ENCODE measurements around the gene MYH6.

The MYH6 gene

DNA sequence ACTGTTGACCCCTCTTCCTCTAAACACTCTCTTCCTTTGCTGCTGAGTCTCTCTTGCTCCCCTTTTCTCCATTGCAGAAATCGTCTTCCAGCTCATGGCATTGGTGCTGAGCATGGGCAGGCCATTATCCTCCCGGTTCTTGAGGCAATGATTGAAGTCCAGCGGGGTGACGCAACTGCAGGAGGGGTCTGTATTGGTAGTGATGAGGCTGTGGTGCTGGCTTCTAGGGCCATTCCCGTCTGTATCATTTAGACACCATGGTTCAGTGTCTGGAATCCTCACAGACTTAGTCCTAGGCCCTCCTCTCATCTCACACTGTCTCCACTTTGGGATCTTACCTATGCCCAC, 54.7 kb downstream of the MYH6 start:
- DNase-seq, result no peak

DNA sequence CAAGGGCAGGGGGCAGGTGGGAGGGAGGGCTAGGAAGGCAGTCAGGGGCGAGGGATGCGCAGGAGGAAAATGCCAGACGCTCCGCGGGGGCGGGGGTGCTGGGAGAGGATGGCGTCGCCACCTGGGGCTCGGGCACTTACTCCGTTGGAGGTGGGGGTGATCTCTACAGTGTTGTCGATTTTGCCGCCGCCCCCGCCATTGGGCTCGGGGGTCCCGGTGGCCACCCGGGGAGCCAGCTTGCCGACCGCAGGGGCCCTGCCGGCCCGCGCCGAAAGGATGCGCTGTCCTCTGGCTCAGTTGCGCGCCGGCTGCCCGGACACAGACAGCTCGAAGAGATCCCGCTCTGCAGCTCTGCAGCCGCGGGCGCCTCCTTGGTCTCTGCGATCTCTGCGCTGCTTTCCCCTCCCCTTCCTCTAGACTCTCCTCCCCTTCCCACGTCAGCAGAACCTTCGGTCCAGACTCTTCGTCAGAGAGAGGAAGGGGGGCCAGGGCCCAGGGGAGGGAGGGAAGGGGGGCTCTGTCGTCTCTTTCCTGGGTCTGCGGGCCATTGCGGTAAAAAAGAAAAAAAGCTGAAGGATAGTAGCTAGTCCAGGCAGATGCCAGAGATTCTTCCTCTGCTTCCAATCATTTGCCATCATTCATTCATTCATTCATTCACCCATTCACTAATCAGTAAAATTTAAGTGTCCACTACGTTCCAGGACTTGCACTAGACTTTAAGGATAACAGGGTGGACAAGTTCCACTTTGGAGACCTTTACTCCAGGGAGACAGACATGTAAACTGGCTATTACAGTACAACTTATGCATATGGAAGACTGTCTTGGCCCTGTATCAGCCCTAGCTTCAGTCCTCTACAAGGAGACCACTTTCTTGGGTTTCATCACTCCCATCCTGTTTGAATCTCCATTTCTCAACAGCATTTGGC, 55.3 kb downstream of the MYH6 start, which contains the start of gene SLC22A17:
Gene SLC22A17 (minus strand): TSS at position 382 of the 927 bp plus-strand sequence.
- peak; percentile 93 for DNase-seq

GRCh38 chr14:23351681-23352505, 56.2 kb downstream of the MYH6 start:
- peak; percentile 45 for DNase-seq

GRCh38 chr14:23349156-23349845, 58.8 kb downstream of the MYH6 start:
- DNase-seq, result peak; percentile 26

- peak; percentile 36 for DNase-seq
These were observed 59.8 kb downstream of the MYH6 start for GRCh38 chr14:23348297-23348655.

- DNase-seq, result peak; percentile 44
These were observed 60.4 kb downstream of the MYH6 start for GRCh38 chr14:23347406-23348296.

DNA sequence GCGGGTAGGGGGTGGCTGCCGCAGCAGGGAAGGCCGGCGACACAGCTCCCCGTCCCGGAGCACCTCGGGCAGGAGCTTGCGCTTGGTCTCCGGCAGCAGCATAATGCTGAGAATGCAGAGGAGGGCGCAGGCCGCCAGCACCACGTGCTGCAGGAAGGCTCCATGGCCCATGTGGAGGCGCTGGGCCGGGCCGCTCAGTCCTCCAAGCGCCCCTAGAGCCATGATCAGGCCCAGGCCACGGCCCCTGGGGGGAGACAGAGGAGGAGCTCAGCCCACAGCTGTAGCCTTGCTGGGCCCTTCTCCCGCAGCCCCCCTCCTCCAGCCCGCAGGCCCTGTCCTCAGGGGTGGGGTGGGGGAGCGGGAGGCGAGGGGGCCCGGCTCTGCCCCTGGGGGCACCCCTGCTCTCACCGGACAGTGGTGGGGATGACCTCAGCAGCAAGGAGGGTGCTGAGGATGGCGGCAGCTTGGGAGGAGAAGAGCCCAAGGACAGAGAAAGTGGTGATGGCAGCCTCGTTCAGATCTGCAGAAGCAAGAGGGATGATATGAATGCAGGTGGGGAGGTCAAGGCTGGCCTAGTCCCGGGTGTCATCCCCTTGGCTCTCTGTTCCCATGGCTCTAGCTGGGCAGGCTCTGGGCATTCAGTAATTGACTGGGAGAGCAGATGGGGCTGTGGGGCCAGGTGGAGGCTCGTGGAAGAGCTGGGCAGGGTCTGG, 61.2 kb downstream of the MYH6 start:
- DNase-seq, result peak; percentile 43

DNA sequence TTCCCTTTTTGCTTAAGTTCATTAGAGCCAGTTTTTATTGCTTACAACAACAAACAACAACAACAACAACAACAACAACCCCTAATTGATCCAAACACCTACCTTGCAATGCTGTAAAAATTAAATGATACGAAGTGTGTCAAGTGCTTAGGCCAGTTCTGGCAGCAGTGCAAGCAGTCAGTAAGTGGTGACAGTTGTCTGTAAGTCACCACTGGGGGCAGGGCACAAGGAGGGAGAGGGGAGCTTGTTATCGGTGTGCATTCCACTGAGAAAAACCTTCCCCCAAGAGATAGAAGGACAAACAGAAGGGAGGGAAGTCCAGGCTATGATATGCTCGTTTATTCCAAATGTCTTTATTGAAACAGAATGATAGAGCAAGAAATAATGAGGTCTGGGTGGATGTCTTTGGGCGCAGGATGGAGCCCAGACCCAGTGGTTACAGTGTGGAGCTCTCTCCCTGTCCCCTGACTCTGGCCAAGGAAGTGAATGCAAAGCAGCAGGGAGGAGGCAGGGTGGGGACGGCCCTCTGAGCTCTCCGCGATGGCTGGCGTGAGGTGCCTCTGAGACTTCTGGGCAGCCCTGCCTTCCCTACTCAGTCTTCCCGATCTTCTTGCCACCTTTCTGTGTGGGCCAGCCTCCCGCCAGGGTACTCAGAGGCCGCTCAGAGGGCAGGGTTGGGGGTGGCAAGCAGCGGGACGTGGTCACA, 61.9 kb downstream of the MYH6 start:
- peak; percentile 2 for DNase-seq

DNA sequence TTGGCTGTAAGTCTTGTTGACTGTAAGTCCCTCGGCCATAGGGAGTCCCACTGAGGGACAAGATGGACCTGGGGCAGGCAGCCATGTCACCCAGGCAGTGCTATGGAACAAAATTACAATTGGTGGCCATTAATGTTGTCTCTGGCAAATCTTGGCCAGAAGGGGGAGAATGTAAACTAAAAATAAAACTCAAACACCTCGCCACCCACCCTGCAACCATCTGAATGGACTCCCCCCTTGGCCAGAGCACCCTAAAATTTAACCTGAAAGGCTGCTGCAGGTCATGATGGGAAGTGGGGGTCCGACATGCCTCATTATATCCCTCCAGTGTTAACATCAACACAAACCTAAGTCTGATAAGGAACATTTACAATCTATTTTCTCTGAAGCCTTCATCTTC, 63.6 kb downstream of the MYH6 start:
- peak; percentile 7 for DNase-seq

- no peak for DNase-seq
These were observed 68.4 kb downstream of the MYH6 start for GRCh38 chr14:23339506-23340268.

- DNase-seq, result no peak
These were observed 72.5 kb downstream of the MYH6 start for GRCh38 chr14:23335623-23336022.
